GM19467 (cell line): ENCODE measurements around the gene SP7.
A peak's percentile ranks its signal among the peaks of the same experiment; 100 is the strongest.
"Not testable (repeated sequence)": the region's sequence is repeated elsewhere in the genome, so short reads cannot be mapped to it uniquely, and the experiment has no call there.

Experiments used
- ATAC-seq: cut with Tn5 transposase; IDR thresholded peaks from one replicate; pipeline ENCODE4 v1.9.1; 2021; ENCODE audit warnings: mild to moderate bottlenecking, moderate library complexity; ENCODE audit not compliant: unreplicated experiment

SP7 gene

DNA sequence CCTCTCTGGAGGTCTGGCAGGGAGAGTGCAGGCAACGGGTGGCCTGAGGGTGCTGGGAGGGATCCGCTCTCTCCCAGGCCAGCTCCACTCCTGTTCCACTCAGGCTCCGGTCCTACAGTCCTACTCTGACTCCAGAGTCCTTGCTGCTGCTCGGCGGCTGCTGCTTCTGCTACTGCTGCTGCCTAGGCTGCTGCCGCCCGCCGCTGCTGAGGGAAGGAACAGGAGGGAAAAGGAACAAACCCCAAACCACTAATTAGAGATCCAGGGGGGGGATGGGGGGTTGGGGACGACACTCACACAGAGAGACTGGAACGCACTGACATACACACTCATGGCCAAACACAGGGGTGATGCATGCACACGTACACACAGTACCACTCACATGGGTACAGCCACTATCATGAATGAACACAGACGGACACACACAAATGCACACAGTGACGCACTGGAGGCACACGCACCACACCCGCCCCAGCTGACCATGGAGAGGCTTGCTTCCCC, at the start of gene SP7:
SP7 (minus strand) TSS at position 174 of the 501 bp plus-strand sequence. CDS start 708 bp downstream, outside the sequence.
- no peak for ATAC-seq

- no peak for ATAC-seq
Measured at GRCh38 chr12:53383258-53383657, 47.1 kb upstream of the SP7 start.

DNA sequence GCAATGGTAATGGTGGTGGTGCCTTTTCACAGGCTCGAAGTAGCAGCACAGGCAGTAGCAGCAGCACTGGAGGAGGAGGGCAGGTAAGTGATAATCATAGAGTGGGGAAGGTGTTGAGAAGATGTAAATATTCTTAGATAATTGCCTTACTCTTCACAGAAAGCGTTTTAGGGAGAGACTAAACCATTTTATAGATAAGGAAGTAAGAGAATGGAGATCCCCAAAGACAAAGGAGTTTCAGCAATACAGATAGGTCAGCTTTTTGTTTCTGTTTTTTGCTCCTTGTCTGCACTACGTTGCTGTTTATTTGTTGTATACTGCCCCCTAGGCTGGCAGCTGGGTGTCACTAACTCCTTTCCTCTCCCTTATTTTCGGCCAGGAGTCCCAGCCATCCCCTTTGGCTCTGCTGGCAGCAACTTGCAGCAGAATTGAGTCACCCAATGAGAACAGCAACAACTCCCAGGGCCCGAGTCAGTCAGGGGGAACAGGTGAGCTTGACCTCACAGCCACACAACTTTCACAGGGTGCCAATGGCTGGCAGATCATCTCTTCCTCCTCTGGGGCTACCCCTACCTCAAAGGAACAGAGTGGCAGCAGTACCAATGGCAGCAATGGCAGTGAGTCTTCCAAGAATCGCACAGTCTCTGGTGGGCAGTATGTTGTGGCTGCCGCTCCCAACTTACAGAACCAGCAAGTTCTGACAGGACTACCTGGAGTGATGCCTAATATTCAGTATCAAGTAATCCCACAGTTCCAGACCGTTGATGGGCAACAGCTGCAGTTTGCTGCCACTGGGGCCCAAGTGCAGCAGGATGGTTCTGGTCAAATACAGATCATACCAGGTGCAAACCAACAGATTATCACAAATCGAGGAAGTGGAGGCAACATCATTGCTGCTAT, 45.8 kb upstream of the SP7 start:
- ATAC-seq = no peak

DNA sequence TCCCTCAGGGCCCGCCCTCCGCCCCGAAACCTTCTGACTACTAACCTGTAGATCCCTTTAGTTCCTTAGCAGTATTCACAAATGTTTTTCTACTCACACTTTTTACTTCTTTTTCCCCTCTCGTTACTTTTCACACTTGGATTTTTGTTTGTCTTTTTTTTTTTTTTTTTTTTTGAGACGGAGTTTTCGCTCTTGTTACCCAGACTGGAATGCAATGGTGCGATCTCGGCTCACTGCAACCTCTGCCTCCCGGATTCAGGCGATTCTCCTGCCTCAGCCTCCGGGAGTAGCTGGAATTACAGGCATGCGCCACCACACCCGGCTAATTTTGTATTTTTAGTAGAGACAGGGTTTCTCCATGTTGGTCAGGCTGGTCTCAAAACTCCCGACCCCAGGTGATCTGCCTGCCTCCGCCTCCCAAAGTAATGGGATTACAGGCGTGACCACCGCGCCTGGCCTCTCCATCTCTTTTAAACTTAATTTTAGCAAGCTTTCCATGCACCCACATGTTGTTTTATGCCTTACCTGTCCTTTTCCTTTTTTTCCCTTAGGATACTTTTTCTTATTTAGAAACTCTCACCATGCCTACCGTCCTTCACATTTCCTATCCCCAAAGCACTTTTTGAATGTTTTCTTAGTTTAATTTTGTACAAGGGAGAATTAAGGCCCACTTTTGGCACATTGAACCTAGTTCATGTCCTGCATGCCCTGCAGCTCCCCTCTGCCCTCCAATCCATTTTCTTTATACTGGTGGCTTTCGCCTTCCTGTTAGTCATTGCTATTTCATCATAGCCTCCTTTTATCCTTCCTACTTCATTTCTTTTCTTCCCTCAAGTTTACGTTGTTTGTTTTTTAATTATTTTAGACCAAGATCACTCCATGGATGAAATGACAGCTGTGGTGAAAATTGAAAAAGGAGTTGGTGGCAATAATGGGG, 44.9 kb upstream of the SP7 start:
- ATAC-seq = no peak

GRCh38 chr12:53380104-53380793, 44.1 kb upstream of the SP7 start, which contains the start of gene SP1:
Gene SP1, plus strand, starts transcription at chr12:53380176. Its CDS starts 116 bp downstream, at chr12:53380292.
- peak; percentile 30 for ATAC-seq

DNA sequence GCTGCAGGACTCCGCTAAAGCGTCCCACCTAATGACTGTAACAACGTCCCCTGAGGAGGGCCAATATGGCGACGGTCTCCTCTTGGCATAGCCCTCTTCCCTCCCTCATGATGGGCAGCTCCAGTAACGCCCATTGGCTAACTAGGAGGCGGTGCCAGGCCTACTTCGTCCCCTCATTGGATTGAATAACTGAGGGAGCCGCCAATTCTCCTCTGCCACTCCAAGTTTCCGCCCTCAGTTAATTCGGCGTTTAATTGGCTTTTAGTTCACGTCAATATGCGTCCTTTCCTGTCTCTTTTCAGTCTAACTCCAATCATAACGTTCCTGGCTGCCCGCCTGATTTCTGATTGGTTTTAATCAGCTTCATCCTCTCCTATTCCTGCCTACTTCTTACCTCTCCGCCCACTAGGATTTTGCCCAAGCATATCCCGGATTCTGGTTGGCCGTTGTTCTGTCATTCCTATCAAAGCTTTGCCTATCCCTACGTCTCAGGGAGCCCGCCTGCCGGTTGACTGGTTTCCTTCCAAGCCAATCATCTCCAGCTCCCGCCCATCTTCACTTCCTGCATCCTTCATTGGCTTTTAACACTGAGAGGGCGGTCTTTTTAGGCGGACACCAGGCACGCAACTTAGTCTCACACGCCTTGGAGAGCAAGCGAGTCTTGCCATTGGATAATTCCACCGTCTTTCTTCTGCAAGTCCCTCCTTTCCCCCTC, 43.4 kb upstream of the SP7 start:
- peak; percentile 64 for ATAC-seq

DNA sequence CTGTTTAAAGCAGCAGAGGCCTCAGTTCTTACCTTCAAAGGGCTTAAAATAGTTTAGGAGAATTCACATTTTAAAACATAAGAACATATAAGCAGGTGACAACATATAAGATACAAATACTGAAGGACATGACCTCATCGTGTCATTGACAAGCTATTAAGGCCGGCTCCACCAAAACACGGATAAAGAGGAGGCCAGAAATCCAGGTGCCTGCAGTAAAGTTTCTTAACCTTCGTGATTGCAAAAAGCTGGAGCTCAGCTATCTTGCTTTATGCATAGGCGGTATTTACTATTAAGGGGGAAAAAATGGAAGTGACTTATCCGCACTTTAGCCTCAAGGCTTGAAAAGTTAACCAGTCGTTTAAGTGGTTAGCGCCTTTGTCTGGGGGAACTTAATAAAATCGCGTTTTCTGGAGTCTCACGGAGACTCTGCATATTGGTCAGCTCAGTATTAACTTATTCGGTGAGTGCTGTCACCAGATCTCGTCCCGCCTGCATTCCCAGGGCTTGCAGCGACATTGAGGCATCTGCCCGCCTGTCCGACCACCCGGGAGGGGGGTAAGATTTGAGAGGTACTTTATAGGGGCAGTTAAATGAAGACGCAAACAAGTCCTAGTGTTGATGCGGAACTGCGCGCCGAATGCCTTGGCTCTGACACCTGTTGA, 42.7 kb upstream of the SP7 start:
- ATAC-seq = no peak

DNA sequence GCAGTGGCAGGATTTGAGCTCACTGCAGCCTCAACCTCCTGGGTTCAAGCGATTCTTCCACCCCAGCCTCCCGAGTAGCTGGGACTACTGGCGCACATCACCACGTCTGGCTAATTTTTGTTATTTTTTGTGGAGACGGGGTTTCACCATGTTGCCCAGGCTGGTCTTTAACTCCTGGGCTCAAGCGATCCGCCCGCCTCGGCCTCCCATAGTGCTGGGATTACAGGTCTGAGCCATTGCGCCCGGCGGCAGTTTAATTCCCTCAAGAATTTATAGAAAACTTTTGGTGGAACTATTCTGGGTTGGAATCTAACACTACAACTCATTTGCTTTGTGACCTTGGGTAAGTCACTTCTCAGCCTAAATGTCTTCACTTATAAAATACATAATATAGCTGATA, 42.1 kb upstream of the SP7 start:
- ATAC-seq = no peak

DNA sequence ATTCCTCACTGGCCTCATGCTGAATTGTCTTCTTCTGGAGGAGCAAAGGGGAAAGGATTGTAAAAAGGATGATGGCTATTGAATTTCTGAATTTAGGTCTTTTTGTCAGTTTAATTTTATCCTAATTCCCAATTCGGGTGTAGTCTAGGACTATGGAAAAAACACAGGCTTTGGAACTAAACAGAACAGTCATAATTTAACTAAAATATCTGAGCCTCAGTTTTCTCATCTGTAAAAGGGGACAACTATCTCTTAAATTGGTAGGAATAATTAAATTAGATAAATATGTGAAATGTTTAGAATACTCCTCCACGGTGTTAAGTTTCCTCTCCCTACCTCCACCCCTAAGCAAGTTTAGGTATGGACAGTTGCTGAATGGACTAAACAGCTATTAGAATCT, 40.6 kb upstream of the SP7 start:
- no peak for ATAC-seq

DNA sequence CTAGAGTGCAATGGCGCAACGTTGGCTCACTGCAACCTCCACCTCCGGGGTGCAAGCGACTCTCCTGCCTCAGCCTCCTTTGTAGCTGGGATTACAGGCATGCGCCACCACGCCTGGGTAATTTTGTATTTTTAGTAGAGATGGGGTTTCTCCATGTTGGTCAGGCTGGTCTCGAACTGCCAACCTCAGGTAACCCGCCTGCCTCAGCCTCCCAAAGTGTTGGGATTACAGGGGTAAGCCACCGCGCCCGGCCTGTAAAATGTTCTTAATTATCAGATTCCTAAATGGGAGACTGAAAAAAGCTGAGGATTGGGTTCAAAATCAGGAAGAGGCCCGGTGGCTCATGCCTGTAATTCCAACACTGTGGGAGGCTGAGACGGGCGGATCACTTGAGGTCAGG, 38.1 kb upstream of the SP7 start:
- not testable (repeated sequence) for ATAC-seq

DNA sequence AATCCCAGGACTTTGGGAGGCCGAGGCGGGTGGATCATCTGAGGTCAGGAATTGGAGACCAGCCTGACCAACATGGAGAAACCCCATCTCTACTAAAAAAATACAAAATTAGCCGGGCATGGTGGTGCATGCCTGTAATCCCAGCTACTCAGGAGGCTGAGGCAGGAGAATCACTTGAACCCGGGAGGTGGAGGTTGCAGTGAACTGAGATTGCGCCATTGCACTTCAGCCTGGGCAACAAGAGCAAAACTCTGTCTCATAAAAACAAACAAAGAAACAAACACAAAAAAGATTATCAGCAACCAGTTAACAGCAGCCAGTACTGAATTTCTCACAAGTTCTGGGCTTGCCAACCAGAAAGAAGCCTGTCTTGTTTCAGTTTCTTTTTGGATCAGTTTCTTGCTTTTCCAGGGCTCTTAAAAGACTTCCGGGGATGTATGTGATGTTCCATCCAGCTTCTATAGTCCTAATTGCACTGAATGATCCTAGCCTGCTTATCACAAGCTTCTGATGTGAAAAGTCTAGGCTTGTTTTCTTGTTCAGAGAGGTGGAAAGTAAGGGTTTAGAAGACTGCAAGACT, 37.5 kb upstream of the SP7 start:
- not testable (repeated sequence) for ATAC-seq

GRCh38 chr12:53365245-53365904, 29.2 kb upstream of the SP7 start:
- ATAC-seq = no peak

GRCh38 chr12:53361638-53362037, 25.5 kb upstream of the SP7 start:
- not testable (repeated sequence) for ATAC-seq

GRCh38 chr12:53358836-53359419, 22.8 kb upstream of the SP7 start:
- ATAC-seq = no peak

- no peak for ATAC-seq
Measured at GRCh38 chr12:53355121-53355520, 19.0 kb upstream of the SP7 start.

DNA sequence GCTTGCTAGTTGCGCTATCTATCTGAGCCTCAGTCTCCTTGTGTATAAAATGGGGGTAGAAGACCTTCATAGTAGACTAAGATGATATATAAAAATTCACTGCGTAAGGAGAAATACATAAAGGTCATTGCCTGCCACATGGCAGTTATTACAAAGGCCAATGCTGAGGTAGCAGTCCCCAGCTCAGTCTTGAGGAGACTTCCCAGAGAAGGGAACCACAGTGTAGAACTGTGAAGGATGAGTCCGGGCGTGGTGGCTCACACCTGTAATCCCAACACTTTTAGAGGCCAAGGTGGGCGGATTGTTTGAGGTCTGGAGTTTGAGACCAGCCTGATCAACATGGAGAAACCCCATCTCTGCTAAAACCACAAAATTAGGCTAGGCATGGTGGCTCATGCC, 17.1 kb upstream of the SP7 start:
- no peak for ATAC-seq

DNA sequence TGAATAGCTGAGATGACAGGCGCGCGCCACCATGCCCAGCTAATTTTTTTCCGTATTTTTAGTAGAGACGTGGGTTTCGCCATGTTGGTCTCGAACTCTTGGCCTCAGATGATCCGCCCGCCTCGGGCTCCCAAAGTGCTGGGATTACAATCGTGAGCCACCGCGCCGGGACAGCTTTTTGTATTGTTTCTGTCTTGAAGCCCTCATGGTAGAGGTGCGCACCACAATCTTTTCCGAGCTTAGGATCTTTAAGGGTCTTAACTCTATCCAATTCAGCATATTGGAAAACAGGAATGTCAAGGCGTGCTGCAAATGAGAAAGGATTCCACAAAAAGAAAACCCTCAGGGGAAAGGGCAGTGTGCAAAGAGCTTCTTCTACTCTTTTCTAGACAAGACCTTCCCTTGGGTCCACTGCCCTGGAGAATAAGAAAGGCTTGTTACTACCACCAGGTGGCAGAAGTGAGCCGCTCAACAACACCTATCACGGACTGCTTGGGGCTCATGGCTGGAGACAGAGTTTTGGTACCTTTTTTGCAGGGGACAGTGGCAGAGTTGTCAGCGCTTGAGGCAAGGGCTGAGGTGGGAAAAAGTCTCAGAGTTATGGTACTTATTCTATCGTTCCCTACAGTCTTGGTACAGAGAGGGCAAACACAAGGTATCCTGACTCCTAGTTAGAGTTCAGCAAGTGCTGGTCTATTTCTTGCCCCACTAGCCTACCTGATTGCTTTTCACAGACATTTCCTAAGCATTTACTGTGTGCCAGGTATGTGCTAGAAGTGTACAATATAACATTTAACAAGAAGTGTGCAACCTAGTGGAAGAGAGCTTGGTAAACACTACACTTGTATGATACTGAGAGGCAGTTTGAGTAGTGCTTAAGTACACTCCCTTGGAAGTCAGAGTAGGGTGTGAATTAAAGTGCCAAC, 16.4 kb upstream of the SP7 start:
- ATAC-seq = no peak
